H9 (cell line): ENCODE results near the gene PGBD5. TPM values are rescaled to one million over a fixed set of nuclear protein-coding genes. Genes with fewer than 3 reads are reported as not detected.

Experiments
- DNase-seq: peaks from one replicate; pipeline ENCODE4 v3.0.0-alpha.2; 2017
- H2AFZ ChIP-seq: one replicate; pipeline ENCODE4 v1.6.1; 2013; ENCODE audit warnings: mild to moderate bottlenecking, low read length, control low read depth, moderate library complexity
- H2AK5ac ChIP-seq: 2 replicates; pipeline ENCODE4 v1.6.1; 2013; ENCODE audit warnings: low read length, control low read depth, mixed read lengths; ENCODE audit not compliant: insufficient read length
- H2BK120ac ChIP-seq: one replicate; pipeline ENCODE4 v1.6.1; 2013; ENCODE audit warnings: low read depth, mild to moderate bottlenecking, low read length, control low read depth, inconsistent platforms; ENCODE audit not compliant: poor library complexity, severe bottlenecking
- H2BK12ac ChIP-seq: 2 replicates; pipeline ENCODE4 v1.6.1; 2013; ENCODE audit warnings: low read length, control low read depth, mixed read lengths, low read depth; ENCODE audit not compliant: insufficient read length
- H2BK15ac ChIP-seq: 2 replicates; pipeline ENCODE4 v1.6.1; 2013; ENCODE audit warnings: low read depth, low read length, control low read depth
- H2BK20ac ChIP-seq: one replicate; pipeline ENCODE4 v1.6.1; 2013; ENCODE audit warnings: low read depth, mild to moderate bottlenecking, low read length, control low read depth, inconsistent platforms; ENCODE audit not compliant: poor library complexity, severe bottlenecking
- H2BK5ac ChIP-seq: 2 replicates; pipeline ENCODE4 v1.6.1; 2013; ENCODE audit warnings: low read length, control low read depth, mixed read lengths; ENCODE audit not compliant: insufficient read length
- H3K14ac ChIP-seq: 2 replicates; pipeline ENCODE4 v1.6.1; 2013; ENCODE audit warnings: low read length, control low read depth; ENCODE audit not compliant: insufficient read depth
- H3K18ac ChIP-seq: 2 replicates; pipeline ENCODE4 v1.6.1; 2013; ENCODE audit warnings: low read depth, mild to moderate bottlenecking, mixed read lengths, low read length, control low read depth; ENCODE audit not compliant: insufficient read length
- H3K23ac ChIP-seq: 2 replicates; pipeline ENCODE4 v1.6.1; 2013; ENCODE audit warnings: low read length, control low read depth, mixed read lengths, low read depth; ENCODE audit not compliant: insufficient read length
- H3K23me2 ChIP-seq: 2 replicates; pipeline ENCODE4 v1.6.1; 2013; ENCODE audit warnings: low read depth, mild to moderate bottlenecking, mixed read lengths, low read length, control low read depth; ENCODE audit not compliant: insufficient read length, poor library complexity, severe bottlenecking
- H3K27ac ChIP-seq: 2 replicates; pipeline ENCODE4 v1.5.1; 2013; ENCODE audit warnings: low read length, control low read depth, mixed read lengths, low read depth; ENCODE audit not compliant: insufficient read length
- H3K27me3 ChIP-seq: 2 replicates; pipeline ENCODE4 v1.6.1; 2013; ENCODE audit warnings: low read length, control low read depth, inconsistent platforms; ENCODE audit not compliant: insufficient read depth
- H3K4ac ChIP-seq: 2 replicates; pipeline ENCODE4 v1.6.1; 2013; ENCODE audit warnings: low read depth, mild to moderate bottlenecking, control low read depth, inconsistent platforms, low read length, moderate library complexity
- H3K4me1 ChIP-seq: 2 replicates; pipeline ENCODE4 v1.6.1; 2013; ENCODE audit warnings: low read length, control low read depth, inconsistent platforms; ENCODE audit not compliant: insufficient read depth
- H3K4me2 ChIP-seq: 2 replicates; pipeline ENCODE4 v1.6.1; 2013; ENCODE audit warnings: low read length, control low read depth, mixed read lengths; ENCODE audit not compliant: insufficient read length, insufficient read depth
- H3K56ac ChIP-seq: 2 replicates; pipeline ENCODE4 v1.6.1; 2013; ENCODE audit warnings: low read depth, mild to moderate bottlenecking, mixed read lengths, low read length, control low read depth; ENCODE audit not compliant: insufficient read length
- H3K79me1 ChIP-seq: 2 replicates; pipeline ENCODE4 v1.6.1; 2013; ENCODE audit warnings: low read depth, mild to moderate bottlenecking, moderate library complexity, low read length, control low read depth, inconsistent platforms; ENCODE audit not compliant: insufficient read depth, poor library complexity, severe bottlenecking
- H3K79me2 ChIP-seq: 2 replicates; pipeline ENCODE4 v1.6.1; 2013; ENCODE audit warnings: low read length, control low read depth, inconsistent platforms; ENCODE audit not compliant: insufficient read depth
- H3K9ac ChIP-seq: 2 replicates; pipeline ENCODE4 v1.6.1; 2013; ENCODE audit warnings: low read length, control low read depth, mixed read lengths; ENCODE audit not compliant: insufficient read length; ENCODE audit errors: extremely low read depth
- H3K9me3 ChIP-seq: one replicate; pipeline ENCODE4 v1.6.1; 2013; ENCODE audit warnings: low read depth, low read length, inconsistent platforms; ENCODE audit not compliant: control insufficient read depth
- H3T11ph ChIP-seq: one replicate; pipeline ENCODE4 v1.6.1; 2013; ENCODE audit warnings: mild to moderate bottlenecking, low read length, control low read depth, inconsistent platforms
- H4K20me1 ChIP-seq: one replicate; pipeline ENCODE4 v1.6.1; 2013; ENCODE audit not compliant: control insufficient read depth, insufficient read length, insufficient read depth
- H4K5ac ChIP-seq: 2 replicates; pipeline ENCODE4 v1.6.1; 2013; ENCODE audit warnings: low read depth, mild to moderate bottlenecking, mixed read lengths, low read length, control low read depth; ENCODE audit not compliant: insufficient read length
- H4K8ac ChIP-seq: replicated peaks from 2 replicates; pipeline ENCODE4 v1.6.1; 2013; ENCODE audit warnings: low read length, control low read depth, mixed read lengths, low read depth; ENCODE audit not compliant: insufficient read length
- H4K91ac ChIP-seq: 2 replicates; pipeline ENCODE4 v1.6.1; 2013; ENCODE audit warnings: low read depth, mild to moderate bottlenecking, moderate library complexity, mixed read lengths, low read length, control low read depth; ENCODE audit not compliant: insufficient read length
- H3K27ac Mint-ChIP-seq, 3 experiments: 2 replicates in 2 of 3; 3 replicates in 1 of 3; pipeline ENCODE4 v1.8.0; 2020 to 2021; ENCODE audit warnings: mixed read lengths in 3 of 3, mild to moderate bottlenecking in 1 of 3, moderate library complexity in 1 of 3
- H3K27me3 Mint-ChIP-seq: 2 replicates; pipeline ENCODE4 v1.8.0; 2021; ENCODE audit warnings: low read depth, mild to moderate bottlenecking, moderate library complexity, mixed read lengths
- H3K36me3 Mint-ChIP-seq, 3 experiments: 2 replicates in 2 of 3; 3 replicates in 1 of 3; pipeline ENCODE4 v1.8.0; 2020 to 2021; ENCODE audit warnings: low read depth in 3 of 3, mixed read lengths in 3 of 3; ENCODE audit not compliant: insufficient read depth in 1 of 3
- H3K4me1 Mint-ChIP-seq, 2 experiments: 2 replicates each; pipeline ENCODE4 v1.8.0; 2020; ENCODE audit warnings: mixed read lengths in 2 of 2
- H3K4me3 Mint-ChIP-seq, 2 experiments: 2 replicates in 1 of 2; 3 replicates in 1 of 2; pipeline ENCODE4 v1.8.0; 2020 to 2021; ENCODE audit warnings: mild to moderate bottlenecking in 2 of 2, mixed read lengths in 2 of 2, moderate library complexity in 1 of 2
- H3K9me3 Mint-ChIP-seq, 2 experiments: 2 replicates in 1 of 2; 3 replicates in 1 of 2; pipeline ENCODE4 v1.8.0; 2020; ENCODE audit warnings: mild to moderate bottlenecking in 2 of 2, mixed read lengths in 2 of 2, moderate library complexity in 1 of 2
- CTCF ChIP-seq: fragments of 200-600 bp; sonication (generic); conservative IDR thresholded peaks from 3 replicates; pipeline ENCODE4 v1.8.0; 2021; ENCODE audit warnings: antibody characterized with exemption, mild to moderate bottlenecking
- WGBS: extraction: QIAGEN DNeasy Blood & Tissue Kit; methylation state at CpG from one replicate; pipeline ENCODE4 v1.1.7; 2013; ENCODE audit warnings: missing lambda C conversion rate, low lambda C conversion rate, mixed read lengths; ENCODE audit not compliant: insufficient read length; ENCODE audit errors: extremely low coverage; 5-methylcytosine and 5-hydroxymethylcytosine counted together
- total RNA-seq: library from RNA; stranded (reverse); gene quantifications from 2 replicates; pipeline ENCODE4 v1.2.1, GENCODE V29; 2021

The PGBD5 gene
- total RNA-seq, 1 experiment from 2014 or later, result 19.1 TPM

DNA sequence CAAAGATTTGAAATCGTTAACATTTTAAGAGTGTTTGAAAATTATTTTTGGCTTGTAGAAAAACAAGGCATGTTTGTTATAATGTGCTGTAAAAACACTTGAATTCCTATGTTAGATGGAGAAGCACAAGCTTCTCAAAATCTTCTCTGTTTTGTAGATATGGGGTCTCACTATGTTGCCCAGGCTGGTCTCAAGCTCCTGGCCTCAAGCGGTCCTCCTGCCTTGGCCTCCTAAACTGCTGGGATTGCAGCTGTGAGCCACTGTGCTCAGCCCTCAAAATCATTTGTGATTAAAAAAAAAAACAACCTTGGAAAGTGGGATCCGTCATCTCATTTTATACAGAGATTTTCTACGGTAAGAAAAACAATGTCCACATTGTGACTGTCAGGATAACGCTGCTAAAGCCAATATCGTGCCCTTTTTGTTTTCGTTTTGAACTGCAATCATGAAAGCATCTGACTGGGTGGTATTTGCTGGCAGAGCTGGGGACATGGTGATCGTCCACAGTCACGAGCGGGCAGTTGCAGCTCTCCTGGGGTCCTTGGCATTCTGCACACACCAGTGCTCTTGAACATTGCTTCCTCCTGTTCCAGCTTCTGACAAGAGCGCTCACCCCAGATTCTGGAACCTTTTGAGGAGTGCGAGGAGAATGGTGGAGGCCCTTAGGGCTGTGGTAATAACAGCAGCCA, 112.5 kb downstream of the PGBD5 start:
- H3K4ac ChIP-seq, result no peak overlapping the region
- H4K91ac ChIP-seq, result no peak overlapping the region
- H3T11ph ChIP-seq, result no peak overlapping the region
- no peak overlapping the region for H3K4me2 ChIP-seq
- no peak for TF ChIP-seq CTCF
- no peak overlapping the region for H2BK15ac ChIP-seq
- no peaks in the 10 kb centered on the region for H3K79me1 ChIP-seq
- H3K36me3 Mint-ChIP-seq, result no peaks in the 10 kb centered on the region
- no peak overlapping the region for H4K8ac ChIP-seq
- H4K5ac ChIP-seq, result no peak overlapping the region
- no peak overlapping the region for H3K23ac ChIP-seq
- no peak overlapping the region for H3K14ac ChIP-seq
- H3K9me3 ChIP-seq, result no peaks in the 10 kb centered on the region
- H3K4me1 Mint-ChIP-seq, result peaks cover 2 to 3% of the 10 kb centered on the region in 2 experiments; a peak in 1 of 4 replicates
- no peaks in the 10 kb centered on the region for H3K27me3 ChIP-seq
- no peak for DNase-seq
- H4K20me1 ChIP-seq, result peaks cover 2% of the 10 kb centered on the region
- H3K4me3 Mint-ChIP-seq, result no peak overlapping the region
- no peaks in the 10 kb centered on the region for H3K9me3 Mint-ChIP-seq
- no peak overlapping the region for H3K56ac ChIP-seq
- no peaks in the 10 kb centered on the region; the same call in none of the 2 replicates for H3K27me3 Mint-ChIP-seq
- H2BK12ac ChIP-seq, result no peak overlapping the region
- H3K9ac ChIP-seq, result no peak overlapping the region
- H3K23me2 ChIP-seq, result peaks cover 3% of the 10 kb centered on the region
- no peak overlapping the region for H3K18ac ChIP-seq
- H2AFZ ChIP-seq, result no peak overlapping the region
- no peak overlapping the region for H2AK5ac ChIP-seq
- no CpG with 5 or more reads among the region's 12 CpGs for WGBS
- no peak overlapping the region for H2BK120ac ChIP-seq
- H3K27ac ChIP-seq, result no peak overlapping the region
- H3K4me1 ChIP-seq, result no peaks in the 10 kb centered on the region
- H2BK5ac ChIP-seq, result no peak overlapping the region
- H2BK20ac ChIP-seq, result no peak overlapping the region
- no peaks in the 10 kb centered on the region for H3K79me2 ChIP-seq
- no peak overlapping the region; a peak in 1 of 7 replicates for H3K27ac Mint-ChIP-seq
